Measurements from ENCODE around the gene BCL11B.

Gene BCL11B

DNA sequence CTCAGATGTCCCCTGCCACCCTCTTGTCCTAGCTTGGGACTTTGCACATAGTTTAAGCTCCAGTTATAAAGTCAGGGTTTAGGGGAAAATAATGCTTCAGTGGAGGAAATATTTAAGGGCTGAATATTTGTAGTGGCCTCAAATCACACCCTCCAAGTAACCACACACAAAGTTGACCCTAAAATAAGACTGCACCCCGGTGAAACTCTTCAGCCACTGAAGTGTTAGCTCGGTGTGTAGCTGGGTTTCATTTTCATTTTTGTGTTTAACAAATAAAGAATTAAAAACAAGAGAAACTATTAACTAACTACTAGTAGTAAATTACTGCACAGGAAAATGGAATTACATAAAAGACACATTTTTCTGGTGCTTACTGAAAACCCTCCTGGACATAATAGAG, 14.8 kb upstream of the BCL11B start:
- DNase-seq (ENCODE audit: low spot score): no peak

GRCh38 chr14:99284254-99285004, 12.4 kb upstream of the BCL11B start:
- DNase-seq (ENCODE audit: low spot score): no peak

GRCh38 chr14:99282261-99283050, 10.5 kb upstream of the BCL11B start:
- no peak for DNase-seq (ENCODE audit: low spot score)

GRCh38 chr14:99281396-99281795, 9.4 kb upstream of the BCL11B start:
- DNase-seq (ENCODE audit: low spot score): no peak

GRCh38 chr14:99280852-99281251, 8.9 kb upstream of the BCL11B start:
- no peak for DNase-seq (ENCODE audit: low spot score)

GRCh38 chr14:99280066-99280731, 8.2 kb upstream of the BCL11B start:
- DNase-seq (ENCODE audit: low spot score): no peak

GRCh38 chr14:99278836-99279235, 6.8 kb upstream of the BCL11B start:
- no peak for DNase-seq (ENCODE audit: low spot score)

GRCh38 chr14:99277530-99277929, 5.5 kb upstream of the BCL11B start:
- no peak for DNase-seq (ENCODE audit: low spot score)

- no peak for DNase-seq (ENCODE audit: low spot score)
Observed at GRCh38 chr14:99276482-99276881, 4.5 kb upstream of the BCL11B start.

DNA sequence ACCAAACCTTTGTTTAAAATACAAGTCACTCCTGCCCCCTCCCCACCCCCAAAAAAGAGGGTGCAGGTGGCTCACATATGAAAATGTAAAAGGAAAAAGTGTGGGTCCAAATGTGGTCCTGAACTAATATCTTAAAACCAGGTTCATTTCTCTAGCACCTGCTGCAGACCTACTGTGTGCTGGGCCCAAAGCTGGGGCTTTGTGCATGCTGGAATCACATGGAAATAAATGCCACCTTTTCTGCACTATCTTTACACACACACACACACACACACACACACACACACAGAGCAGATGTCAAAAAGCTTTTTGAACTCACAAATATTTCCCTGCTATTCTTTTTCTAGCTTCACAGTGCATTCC, 3.2 kb upstream of the BCL11B start:
- DNase-seq (ENCODE audit: low spot score): no peak

GRCh38 chr14:99274346-99275221, 2.6 kb upstream of the BCL11B start:
- no peak for DNase-seq (ENCODE audit: low spot score)

DNA sequence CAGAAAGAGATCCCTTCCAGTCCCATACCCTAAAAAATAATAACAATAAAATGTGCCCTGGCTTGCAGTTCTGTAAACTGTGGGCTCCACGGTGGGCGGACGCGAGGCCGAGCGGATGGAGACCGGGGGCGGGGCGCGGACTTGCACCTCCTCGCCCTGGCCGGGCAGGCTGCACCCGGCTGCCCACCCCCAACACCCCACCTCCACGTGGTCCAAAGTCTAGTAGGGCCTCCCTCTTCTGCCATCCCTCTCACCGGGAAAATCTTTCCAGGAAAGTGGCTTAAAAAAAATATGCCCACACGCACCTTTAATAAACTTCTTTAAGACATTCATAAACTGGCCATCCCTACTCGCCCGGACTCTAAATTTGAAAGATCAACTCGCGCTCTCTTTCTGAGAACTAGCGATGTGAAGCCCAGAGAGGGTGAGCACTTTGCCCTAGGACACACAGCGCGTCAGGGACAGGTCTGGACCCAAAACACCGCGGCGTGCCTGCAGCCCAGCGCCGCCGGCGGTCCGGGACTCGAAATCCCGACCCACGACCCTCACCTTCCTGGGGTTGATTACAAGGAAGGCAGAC, 1.9 kb upstream of the BCL11B start:
- no peak for DNase-seq (ENCODE audit: low spot score)

- no peak for DNase-seq (ENCODE audit: low spot score)
Observed at GRCh38 chr14:99272899-99273765, 1.1 kb upstream of the BCL11B start.

DNA sequence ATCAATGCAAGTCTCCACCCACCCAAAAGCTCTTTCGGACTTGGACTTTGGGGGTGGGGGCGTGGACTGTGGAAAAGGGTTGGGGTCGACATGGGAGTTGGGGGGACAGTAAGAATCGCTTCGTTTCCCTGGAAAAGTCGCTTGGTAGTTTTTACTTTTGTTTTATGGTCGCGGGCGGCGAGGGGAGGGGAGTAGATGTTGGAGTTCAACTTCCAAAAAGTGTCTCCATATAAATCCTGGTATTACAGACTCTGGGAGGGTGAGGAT, 568 bp upstream of the BCL11B start:
- DNase-seq (ENCODE audit: low spot score): no peak

DNA sequence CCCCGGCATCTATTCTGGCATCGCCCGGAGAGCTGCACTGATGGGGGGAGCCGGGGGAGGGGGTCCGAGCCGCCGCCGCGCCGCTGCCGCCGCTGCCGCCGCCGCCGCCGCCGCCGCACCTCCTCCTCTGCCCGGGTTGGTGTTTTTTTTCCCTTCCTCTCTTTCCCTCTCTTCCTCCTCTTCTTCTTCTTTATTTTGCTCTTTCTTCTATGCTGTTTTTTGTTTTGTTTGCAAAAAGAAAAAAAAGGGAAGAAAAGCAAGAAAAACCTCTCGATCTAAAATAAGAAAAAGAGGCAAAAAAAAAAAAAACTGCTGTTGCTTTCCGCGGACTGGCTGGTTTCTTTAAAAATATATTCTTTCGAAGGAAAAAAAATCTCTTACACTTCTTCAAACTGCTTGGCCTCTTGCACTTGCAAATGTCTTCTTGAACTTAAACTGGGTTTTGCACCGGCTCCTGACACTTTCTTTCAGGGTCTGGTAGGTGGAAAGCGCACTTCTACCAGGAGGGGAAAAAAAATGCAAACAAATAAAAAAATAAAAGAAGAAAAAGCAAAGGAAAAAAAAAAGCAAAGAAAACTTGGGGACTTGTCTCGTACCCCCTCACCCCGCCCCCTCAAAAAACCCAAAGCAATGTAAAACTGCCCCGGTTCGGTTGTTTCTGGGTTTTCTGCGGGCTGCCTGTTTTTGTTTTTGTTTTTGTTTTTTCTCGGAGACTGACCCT, 616 bp downstream of the BCL11B start:
- no peak for DNase-seq (ENCODE audit: low spot score)

- DNase-seq (ENCODE audit: low spot score): no peak
Observed at GRCh38 chr14:99270458-99271220, 1.4 kb downstream of the BCL11B start.

- no peak for DNase-seq (ENCODE audit: low spot score)
Observed at GRCh38 chr14:99268810-99269707, 2.9 kb downstream of the BCL11B start.

Measured in hematopoietic multipotent progenitor cell treated with erythropoietin and hydrocortisone succinate and interleukin-3 and kit ligand, for 15 days (in vitro differentiated cells).